Astrocyte of the cerebellum (primary cell): ENCODE results near the gene PPFIA1.

ENCODE experiments used
- DNase-seq: peaks from one replicate; pipeline ENCODE4 v3.0.0-alpha.2; 2011; ENCODE audit warnings: low read depth
- H3K4me3 ChIP-seq: 2 replicates; pipeline ENCODE4 v1.5.1; 2011; ENCODE audit warnings: mild to moderate bottlenecking, low read depth, low read length, moderate library complexity
- in situ Hi-C: cut with HindIII; loops from 2 replicates; pipeline ENCODE4 v1.10.0; 2017; ENCODE audit warnings: low sequenced_read_pairs
- TF ChIP-seq, protein P1 (sequence below): IDR thresholded peaks from 2 replicates; pipeline ENCODE4 v1.5.1; 2012; ENCODE audit warnings: low read length, low read depth, moderate library complexity, mild to moderate bottlenecking; ENCODE audit errors: missing control alignments

Gene PPFIA1

DNA sequence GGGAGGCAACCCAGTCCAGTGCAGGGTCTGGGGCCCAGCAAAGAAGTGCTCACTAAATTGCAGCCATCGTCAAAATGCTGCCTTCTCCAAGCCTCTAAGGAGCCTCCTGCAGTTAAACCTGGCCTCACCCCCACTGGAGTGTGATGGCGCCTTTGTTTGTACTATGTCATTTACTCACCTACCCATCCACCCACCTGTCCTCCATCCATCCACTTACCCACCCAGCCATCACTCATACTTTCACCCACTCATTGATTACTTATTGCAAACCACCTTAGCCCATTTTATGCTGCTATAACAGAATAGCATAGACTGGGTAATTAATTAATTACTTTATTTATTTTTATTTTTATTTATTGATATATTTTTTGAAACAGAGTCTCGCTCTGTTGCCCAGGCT lies 28.8 kb upstream of the PPFIA1 start:
- H3K4me3 ChIP-seq = no peak overlapping the region
- TF ChIP-seq, protein P1, sequence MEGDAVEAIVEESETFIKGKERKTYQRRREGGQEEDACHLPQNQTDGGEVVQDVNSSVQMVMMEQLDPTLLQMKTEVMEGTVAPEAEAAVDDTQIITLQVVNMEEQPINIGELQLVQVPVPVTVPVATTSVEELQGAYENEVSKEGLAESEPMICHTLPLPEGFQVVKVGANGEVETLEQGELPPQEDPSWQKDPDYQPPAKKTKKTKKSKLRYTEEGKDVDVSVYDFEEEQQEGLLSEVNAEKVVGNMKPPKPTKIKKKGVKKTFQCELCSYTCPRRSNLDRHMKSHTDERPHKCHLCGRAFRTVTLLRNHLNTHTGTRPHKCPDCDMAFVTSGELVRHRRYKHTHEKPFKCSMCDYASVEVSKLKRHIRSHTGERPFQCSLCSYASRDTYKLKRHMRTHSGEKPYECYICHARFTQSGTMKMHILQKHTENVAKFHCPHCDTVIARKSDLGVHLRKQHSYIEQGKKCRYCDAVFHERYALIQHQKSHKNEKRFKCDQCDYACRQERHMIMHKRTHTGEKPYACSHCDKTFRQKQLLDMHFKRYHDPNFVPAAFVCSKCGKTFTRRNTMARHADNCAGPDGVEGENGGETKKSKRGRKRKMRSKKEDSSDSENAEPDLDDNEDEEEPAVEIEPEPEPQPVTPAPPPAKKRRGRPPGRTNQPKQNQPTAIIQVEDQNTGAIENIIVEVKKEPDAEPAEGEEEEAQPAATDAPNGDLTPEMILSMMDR = no peak
- no peak for DNase-seq
- in situ Hi-C loops = no loop called here

DNA sequence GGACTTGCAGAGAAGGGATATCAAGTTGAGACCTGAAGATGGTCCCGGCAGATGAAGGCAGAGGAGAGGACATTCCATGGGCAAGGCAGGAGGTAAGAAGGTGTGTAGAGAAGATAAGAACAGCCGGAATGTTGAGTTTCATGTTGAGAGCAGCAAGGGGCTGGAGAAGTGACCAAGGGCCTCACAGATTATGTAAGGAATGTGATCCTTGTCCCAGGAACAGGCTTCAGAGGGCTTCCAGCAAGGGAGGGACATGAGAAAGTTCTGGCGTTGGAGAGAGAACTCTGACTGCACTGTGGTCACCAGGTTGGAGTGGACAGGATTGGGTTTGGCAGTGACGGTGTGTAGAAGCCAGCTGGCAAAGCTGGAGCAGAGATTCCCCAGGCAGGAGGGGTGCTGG lies 27.6 kb upstream of the PPFIA1 start:
- in situ Hi-C loops = no loop called here
- no peak overlapping the region for H3K4me3 ChIP-seq
- TF ChIP-seq, protein P1 = no peak
- DNase-seq = no peak

DNA sequence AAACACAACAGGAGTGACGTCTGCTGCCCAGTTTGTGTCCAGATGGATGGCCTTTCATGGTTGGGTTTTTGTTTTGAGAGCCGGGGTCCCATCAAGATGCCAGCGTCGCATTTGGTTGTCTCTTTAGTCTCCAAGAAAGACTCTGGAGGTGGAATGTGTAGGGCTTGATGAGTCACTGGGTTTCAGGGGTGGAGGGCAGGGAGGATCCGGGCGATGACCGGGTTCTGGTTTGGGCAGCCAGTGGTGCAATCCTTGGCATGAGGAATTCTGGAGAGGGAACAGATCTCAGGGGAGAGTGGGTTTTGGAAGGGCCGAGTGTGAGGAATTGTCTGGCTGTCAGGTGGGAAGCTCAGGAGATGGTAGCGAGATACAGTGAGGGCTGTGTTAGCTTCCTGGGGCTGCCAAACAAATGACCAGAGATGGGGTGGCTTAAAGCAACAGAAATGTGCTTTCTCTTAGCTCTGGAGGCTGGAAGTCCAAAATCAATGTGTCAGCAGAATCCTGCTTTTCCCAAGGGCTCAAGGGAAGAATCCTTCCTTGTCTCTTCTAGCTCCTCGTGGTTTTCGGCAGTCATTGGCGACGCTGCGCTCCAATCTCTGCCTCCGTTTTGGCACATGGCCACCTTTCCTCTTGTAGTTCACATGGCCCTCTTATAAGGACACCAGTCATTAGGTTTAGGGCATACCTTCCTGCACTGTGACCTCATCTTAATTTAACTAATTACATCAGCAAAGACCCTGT lies 26.4 kb upstream of the PPFIA1 start:
- TF ChIP-seq, protein P1 = no peak
- no peak overlapping the region for H3K4me3 ChIP-seq
- no peak for DNase-seq
- in situ Hi-C loops = no loop called here

DNA sequence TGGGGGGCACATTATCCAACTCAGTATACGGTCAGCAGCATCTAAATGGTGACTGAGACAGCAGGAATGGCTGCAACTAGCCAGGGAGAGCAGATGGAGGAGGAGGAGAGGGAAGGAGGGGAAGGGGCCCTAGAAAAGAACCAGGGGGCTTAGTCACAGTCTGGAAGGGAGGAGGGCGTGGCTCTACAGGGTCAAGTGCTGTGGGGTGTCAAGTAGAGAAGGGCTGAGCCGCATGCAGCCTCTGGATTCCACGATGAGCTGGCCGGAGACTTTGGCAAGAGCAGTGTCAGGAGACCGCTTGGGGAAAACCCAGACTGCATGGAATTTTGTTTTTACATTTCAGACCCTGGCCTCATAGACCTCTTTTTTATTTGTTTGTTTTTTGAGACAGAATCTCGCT lies 25.8 kb upstream of the PPFIA1 start:
- in situ Hi-C loops = no loop called here
- TF ChIP-seq, protein P1 = no peak
- no peak overlapping the region for H3K4me3 ChIP-seq
- peak; percentile 60 for DNase-seq

DNA sequence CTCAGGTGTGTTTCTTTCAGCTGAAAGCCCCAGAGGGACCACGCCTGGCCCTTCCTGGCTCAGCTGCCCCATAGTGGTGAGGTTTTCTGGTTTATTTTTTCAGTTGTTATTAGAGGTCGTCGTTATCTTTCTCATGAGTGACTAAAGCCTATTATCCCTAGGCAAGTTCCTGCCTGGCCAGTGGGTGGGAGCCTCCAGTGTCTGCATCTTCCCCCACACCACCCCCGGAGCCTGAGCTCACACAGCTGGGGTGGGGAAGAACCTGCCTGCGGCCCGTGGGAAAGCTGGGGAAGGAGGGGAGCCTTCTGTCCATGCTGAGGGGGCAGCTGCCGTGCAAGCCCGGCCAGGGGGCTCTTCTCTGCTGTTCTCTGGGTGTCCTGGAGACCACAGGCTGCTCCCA lies 24.3 kb upstream of the PPFIA1 start:
- TF ChIP-seq, protein P1 = no peak
- in situ Hi-C loops = no loop called here
- no peak overlapping the region for H3K4me3 ChIP-seq
- DNase-seq = no peak

DNA sequence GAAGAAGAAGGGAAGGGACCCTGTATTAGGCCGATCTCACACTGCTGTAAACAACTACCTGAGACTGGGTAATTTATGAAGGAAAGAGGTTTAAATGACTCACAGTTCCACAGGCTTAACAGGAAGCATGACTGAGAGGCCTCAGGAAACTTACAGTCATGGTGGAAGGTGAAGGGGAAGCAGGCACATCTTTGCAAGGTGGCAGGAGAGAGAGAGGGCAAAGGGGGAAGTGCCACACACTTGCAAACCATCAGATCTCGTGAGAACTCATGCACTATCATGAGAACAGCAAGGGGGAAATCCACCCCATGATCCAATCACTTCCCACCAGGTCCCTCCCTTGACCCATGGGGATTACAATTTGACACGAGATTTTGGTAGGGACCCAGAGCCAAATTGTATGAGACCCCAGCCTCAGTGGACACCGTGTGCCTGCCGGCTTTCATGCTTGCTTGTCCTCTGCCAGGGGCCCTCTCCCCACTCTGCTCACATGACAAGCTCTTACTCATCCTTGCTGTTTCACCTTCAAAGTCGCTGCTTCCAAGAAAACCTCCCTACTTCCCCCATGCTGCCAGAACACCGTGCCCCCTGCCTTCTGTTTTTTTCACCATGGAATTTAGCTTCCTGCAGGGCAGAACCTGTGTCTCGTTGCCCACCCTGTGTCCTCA lies 23.3 kb upstream of the PPFIA1 start:
- no peak overlapping the region for H3K4me3 ChIP-seq
- DNase-seq = no peak
- in situ Hi-C loops = no loop called here
- TF ChIP-seq, protein P1 = no peak
